GM18499 (cell line): ENCODE results near the gene DPEP2NB.
"Not testable (repeated sequence)": the region's sequence is repeated elsewhere in the genome, so short reads cannot be mapped to it uniquely, and the experiment has no call there.

ENCODE experiments used
- ATAC-seq: cut with Tn5 transposase; IDR thresholded peaks from one replicate; pipeline ENCODE4 v1.9.1; 2021; ENCODE audit warnings: moderate number of reproducible peaks; ENCODE audit not compliant: insufficient read depth, unreplicated experiment

The DPEP2NB gene

GRCh38 chr16:67987460-67988160, 28.1 kb downstream of the DPEP2NB start:
- no peak for ATAC-seq

GRCh38 chr16:67986949-67987348, 28.8 kb downstream of the DPEP2NB start:
- ATAC-seq: no peak

GRCh38 chr16:67982011-67982696, 33.6 kb downstream of the DPEP2NB start:
- no peak for ATAC-seq

GRCh38 chr16:67979955-67980678, 35.6 kb downstream of the DPEP2NB start, which contains the start of gene DPEP3:
DPEP3 (minus strand) TSS chr16:67980499; CDS start chr16:67980380, 119 bp downstream.
- no peak for ATAC-seq

GRCh38 chr16:67977469-67978227, 38.1 kb downstream of the DPEP2NB start:
- ATAC-seq: no peak

- no peak for ATAC-seq
Measured at GRCh38 chr16:67977005-67977404, 38.7 kb downstream of the DPEP2NB start.

GRCh38 chr16:67976205-67976604, 39.5 kb downstream of the DPEP2NB start:
- ATAC-seq: no peak

GRCh38 chr16:67975321-67976105, 40.2 kb downstream of the DPEP2NB start:
- ATAC-seq: no peak

- not testable (repeated sequence) for ATAC-seq
Measured at GRCh38 chr16:67972285-67972684, 43.4 kb downstream of the DPEP2NB start.

- ATAC-seq: no peak
Measured at GRCh38 chr16:67971111-67971510, 44.6 kb downstream of the DPEP2NB start.

- no peak for ATAC-seq
Measured at GRCh38 chr16:67969254-67970039, 46.3 kb downstream of the DPEP2NB start.

- ATAC-seq: no peak
Measured at GRCh38 chr16:67968400-67969253, 47.1 kb downstream of the DPEP2NB start, which contains the start of gene SLC12A4. SLC12A4 (minus strand) TSS chr16:67968637; CDS start chr16:67968553, 84 bp downstream.

GRCh38 chr16:67967958-67968399, 47.7 kb downstream of the DPEP2NB start:
- ATAC-seq: no peak

- ATAC-seq: no peak
Measured at GRCh38 chr16:67967183-67967957, 48.3 kb downstream of the DPEP2NB start.

GRCh38 chr16:67966549-67967182, 49.0 kb downstream of the DPEP2NB start:
- no peak for ATAC-seq

- ATAC-seq: no peak
Measured at GRCh38 chr16:67965668-67966548, 49.8 kb downstream of the DPEP2NB start.
